ENCODE results near the gene POFUT2.

POFUT2 gene

GRCh38 chr21:45264146-45264911 lies 23.4 kb downstream of the POFUT2 start:
- ATAC-seq: no peak
- no peak for TF ChIP-seq OSR1 (CRISPR knock-in tag; IDR thresholded peaks at IDR 0.05)

DNA sequence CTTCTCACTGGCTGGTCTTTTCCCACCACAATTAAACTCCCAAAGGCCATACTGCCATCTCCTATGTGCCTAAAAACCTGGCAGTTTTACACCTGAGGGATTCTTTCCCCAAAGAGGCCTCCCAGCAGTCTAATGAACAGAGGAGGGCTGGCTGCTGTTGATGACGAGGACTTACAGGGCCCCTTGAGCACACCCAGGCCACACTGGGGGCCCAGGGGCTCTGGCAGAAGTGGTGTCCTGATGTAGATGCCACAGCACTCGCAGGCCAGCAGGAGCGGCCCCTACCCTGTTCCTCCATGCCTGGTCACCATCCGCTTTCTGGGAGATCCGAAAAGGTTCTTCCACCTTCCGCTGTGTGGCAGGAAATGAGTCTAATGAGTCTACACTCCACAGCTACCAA lies 24.2 kb downstream of the POFUT2 start:
- no peak for ATAC-seq
- TF ChIP-seq TSHZ2 (CRISPR knock-in tag; IDR thresholded peaks at IDR 0.05) (no peak), ZNF8 (CRISPR knock-in tag; IDR thresholded peaks at IDR 0.05) (no peak), TOX (CRISPR knock-in tag; IDR thresholded peaks at IDR 0.05; ENCODE audit: borderline replicate concordance) (no peak), RARB (CRISPR knock-in tag; IDR thresholded peaks at IDR 0.05) (no peak), ZNF70 (CRISPR knock-in tag; IDR thresholded peaks at IDR 0.05) (no peak), SNAI2 (CRISPR knock-in tag; IDR thresholded peaks at IDR 0.05) (no peak), BACH2 (CRISPR knock-in tag; IDR thresholded peaks at IDR 0.05; ENCODE audit: borderline replicate concordance) (no peak), ZFP30 (CRISPR knock-in tag; IDR thresholded peaks at IDR 0.05) (no peak), CREB5 (CRISPR knock-in tag; IDR thresholded peaks at IDR 0.05; ENCODE audit: low read depth) (no peak), ARNTL (CRISPR knock-in tag; IDR thresholded peaks at IDR 0.05; ENCODE audit: borderline replicate concordance, low read depth) (no peak), OSR1 (CRISPR knock-in tag; IDR thresholded peaks at IDR 0.05) (no peak), ZFP3 (CRISPR knock-in tag; IDR thresholded peaks at IDR 0.05) (no peak), ISL1 (CRISPR knock-in tag; IDR thresholded peaks at IDR 0.05) (no peak)
- TF ChIP-seq, protein P1, sequence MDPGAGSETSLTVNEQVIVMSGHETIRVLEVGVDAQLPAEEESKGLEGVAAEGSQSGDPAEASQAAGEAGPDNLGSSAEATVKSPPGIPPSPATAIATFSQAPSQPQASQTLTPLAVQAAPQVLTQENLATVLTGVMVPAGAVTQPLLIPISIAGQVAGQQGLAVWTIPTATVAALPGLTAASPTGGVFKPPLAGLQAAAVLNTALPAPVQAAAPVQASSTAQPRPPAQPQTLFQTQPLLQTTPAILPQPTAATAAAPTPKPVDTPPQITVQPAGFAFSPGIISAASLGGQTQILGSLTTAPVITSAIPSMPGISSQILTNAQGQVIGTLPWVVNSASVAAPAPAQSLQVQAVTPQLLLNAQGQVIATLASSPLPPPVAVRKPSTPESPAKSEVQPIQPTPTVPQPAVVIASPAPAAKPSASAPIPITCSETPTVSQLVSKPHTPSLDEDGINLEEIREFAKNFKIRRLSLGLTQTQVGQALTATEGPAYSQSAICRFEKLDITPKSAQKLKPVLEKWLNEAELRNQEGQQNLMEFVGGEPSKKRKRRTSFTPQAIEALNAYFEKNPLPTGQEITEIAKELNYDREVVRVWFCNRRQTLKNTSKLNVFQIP (CRISPR knock-in tag; IDR thresholded peaks at IDR 0.05; ENCODE audit: borderline replicate concordance, low read depth): no peak
- TF ChIP-seq, protein P2, sequence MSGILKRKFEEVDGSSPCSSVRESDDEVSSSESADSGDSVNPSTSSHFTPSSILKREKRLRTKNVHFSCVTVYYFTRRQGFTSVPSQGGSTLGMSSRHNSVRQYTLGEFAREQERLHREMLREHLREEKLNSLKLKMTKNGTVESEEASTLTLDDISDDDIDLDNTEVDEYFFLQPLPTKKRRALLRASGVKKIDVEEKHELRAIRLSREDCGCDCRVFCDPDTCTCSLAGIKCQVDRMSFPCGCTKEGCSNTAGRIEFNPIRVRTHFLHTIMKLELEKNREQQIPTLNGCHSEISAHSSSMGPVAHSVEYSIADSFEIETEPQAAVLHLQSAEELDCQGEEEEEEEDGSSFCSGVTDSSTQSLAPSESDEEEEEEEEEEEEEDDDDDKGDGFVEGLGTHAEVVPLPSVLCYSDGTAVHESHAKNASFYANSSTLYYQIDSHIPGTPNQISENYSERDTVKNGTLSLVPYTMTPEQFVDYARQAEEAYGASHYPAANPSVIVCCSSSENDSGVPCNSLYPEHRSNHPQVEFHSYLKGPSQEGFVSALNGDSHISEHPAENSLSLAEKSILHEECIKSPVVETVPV (CRISPR knock-in tag; IDR thresholded peaks at IDR 0.05): no peak

DNA sequence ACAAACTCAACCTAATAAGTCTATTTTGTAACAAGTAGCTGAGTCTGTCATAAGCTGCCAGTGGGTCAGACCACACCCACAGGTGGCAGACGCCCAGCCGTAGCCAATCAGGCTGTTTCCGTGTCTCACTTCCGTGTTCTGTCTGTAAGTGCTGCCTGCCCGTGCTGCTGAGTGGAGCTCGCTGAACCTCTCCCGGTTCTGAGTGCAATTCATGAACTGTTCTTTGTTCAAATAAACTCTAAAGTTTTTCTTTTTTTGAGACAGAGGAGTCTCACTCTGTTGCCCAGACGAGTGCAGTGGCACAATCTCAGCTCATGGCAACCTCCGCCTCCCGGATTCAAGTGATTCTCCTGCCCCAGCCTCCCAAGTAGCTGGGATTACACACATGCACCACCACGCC lies 25.1 kb downstream of the POFUT2 start:
- TF ChIP-seq, protein P2 (CRISPR knock-in tag; IDR thresholded peaks at IDR 0.05): no peak
- TF ChIP-seq, protein P3, sequence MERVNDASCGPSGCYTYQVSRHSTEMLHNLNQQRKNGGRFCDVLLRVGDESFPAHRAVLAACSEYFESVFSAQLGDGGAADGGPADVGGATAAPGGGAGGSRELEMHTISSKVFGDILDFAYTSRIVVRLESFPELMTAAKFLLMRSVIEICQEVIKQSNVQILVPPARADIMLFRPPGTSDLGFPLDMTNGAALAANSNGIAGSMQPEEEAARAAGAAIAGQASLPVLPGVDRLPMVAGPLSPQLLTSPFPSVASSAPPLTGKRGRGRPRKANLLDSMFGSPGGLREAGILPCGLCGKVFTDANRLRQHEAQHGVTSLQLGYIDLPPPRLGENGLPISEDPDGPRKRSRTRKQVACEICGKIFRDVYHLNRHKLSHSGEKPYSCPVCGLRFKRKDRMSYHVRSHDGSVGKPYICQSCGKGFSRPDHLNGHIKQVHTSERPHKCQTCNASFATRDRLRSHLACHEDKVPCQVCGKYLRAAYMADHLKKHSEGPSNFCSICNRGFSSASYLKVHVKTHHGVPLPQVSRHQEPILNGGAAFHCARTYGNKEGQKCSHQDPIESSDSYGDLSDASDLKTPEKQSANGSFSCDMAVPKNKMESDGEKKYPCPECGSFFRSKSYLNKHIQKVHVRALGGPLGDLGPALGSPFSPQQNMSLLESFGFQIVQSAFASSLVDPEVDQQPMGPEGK (CRISPR knock-in tag; IDR thresholded peaks at IDR 0.05; ENCODE audit: borderline replicate concordance): no peak
- TF ChIP-seq ARNTL (CRISPR knock-in tag; IDR thresholded peaks at IDR 0.05; ENCODE audit: borderline replicate concordance, low read depth) (no peak), TSHZ2 (CRISPR knock-in tag; IDR thresholded peaks at IDR 0.05) (no peak), BACH2 (CRISPR knock-in tag; IDR thresholded peaks at IDR 0.05; ENCODE audit: borderline replicate concordance) (no peak), ESRRG (CRISPR knock-in tag; IDR thresholded peaks at IDR 0.05) (no peak), CREB5 (CRISPR knock-in tag; IDR thresholded peaks at IDR 0.05; ENCODE audit: low read depth) (no peak), ZC3H10 (CRISPR knock-in tag; IDR thresholded peaks at IDR 0.05) (no peak), SNAI2 (CRISPR knock-in tag; IDR thresholded peaks at IDR 0.05) (no peak), ZNF8 (CRISPR knock-in tag; IDR thresholded peaks at IDR 0.05) (no peak), GLIS3 (CRISPR knock-in tag; IDR thresholded peaks at IDR 0.05) (no peak), ZNF70 (CRISPR knock-in tag; IDR thresholded peaks at IDR 0.05) (no peak), CSDC2 (CRISPR knock-in tag; IDR thresholded peaks at IDR 0.05) (no peak), TOX (CRISPR knock-in tag; IDR thresholded peaks at IDR 0.05; ENCODE audit: borderline replicate concordance) (no peak), ZFP30 (CRISPR knock-in tag; IDR thresholded peaks at IDR 0.05) (no peak), PPARA (CRISPR knock-in tag; IDR thresholded peaks at IDR 0.05; ENCODE audit: borderline replicate concordance) (no peak)
- no peak for ATAC-seq
